SK-N-SH (cell line): Measurements from ENCODE around the gene PLAA. TPM values are rescaled to one million over a fixed set of nuclear protein-coding genes. Genes with fewer than 3 reads are reported as not detected.

Experiments
- CTCF ChIA-PET: fragments of 300-600, 350-600 bp; formaldehyde crosslinking; extraction: SDS; loops from one replicate; lab custom pipeline; 2021; lab: Yijun Ruan, JAX
- POLR2A ChIA-PET: fragments of 350-600 bp; sonication (Branson Sonifier 250); formaldehyde crosslinking; extraction: SDS; loops from one replicate; lab custom pipeline; 2020; ENCODE audit warnings: antibody characterized with exemption, inconsistent platforms; lab: Yijun Ruan, JAX
- DNase-seq: peaks from one replicate; pipeline ENCODE4 v3.0.0; 2012
- H2AFZ ChIP-seq: fragments of 200-600 bp; sonication (generic); 2 replicates; pipeline ENCODE4 v1.8.1; 2016; ENCODE audit warnings: antibody characterized with exemption, mild to moderate bottlenecking, low read depth
- H3F3A ChIP-seq: fragments of 200-600 bp; sonication (generic); replicated peaks from 2 replicates; pipeline ENCODE3; 2016; ENCODE audit warnings: antibody characterized with exemption, mild to moderate bottlenecking; ENCODE audit not compliant: insufficient read depth
- H3K27ac ChIP-seq, 2 experiments: fragments of 200-500 bp in 1 of 2; fragments of 200-600 bp in 1 of 2; sonication (Bioruptor generic) in 1 of 2; sonication (generic), shearing (Covaris generic) in 1 of 2; 2 replicates each; pipeline versions ENCODE4 v1.5.1 to v1.6.1; 2014 to 2016; ENCODE audit warnings: low read depth in 2 of 2, inconsistent platforms in 1 of 2, low read length in 1 of 2, mild to moderate bottlenecking in 1 of 2, mixed read lengths in 1 of 2
- H3K27me3 ChIP-seq: fragments of 200-600 bp; sonication (generic), shearing (Covaris generic); 2 replicates; pipeline ENCODE4 v1.6.1; 2016; ENCODE audit warnings: mixed run types; ENCODE audit not compliant: insufficient read depth
- H3K36me3 ChIP-seq, 2 experiments: fragments of 200-500 bp in 1 of 2; fragments of 200-600 bp in 1 of 2; sonication (Bioruptor generic) in 1 of 2; sonication (generic) in 1 of 2; replicated peaks in 1 of 2; 2 replicates each; pipeline versions ENCODE3 to v1.5.1; 2014 to 2016; ENCODE audit warnings: low read length in 1 of 2, mild to moderate bottlenecking in 1 of 2; ENCODE audit not compliant: insufficient read depth in 2 of 2, control insufficient read depth in 1 of 2
- H3K4me1 ChIP-seq, 2 experiments: fragments of 200-500 bp in 1 of 2; fragments of 200-600 bp in 1 of 2; sonication (Bioruptor generic) in 1 of 2; sonication (generic), shearing (Covaris generic) in 1 of 2; 2 replicates each; pipeline versions ENCODE4 v1.5.1 to v1.6.1; 2014 to 2016; ENCODE audit warnings: low read depth in 1 of 2, low read length in 1 of 2, mixed run types in 1 of 2; ENCODE audit not compliant: insufficient read depth in 2 of 2, control insufficient read depth in 1 of 2
- H3K4me2 ChIP-seq: fragments of 200-600 bp; sonication (generic), shearing (Covaris generic); 2 replicates; pipeline ENCODE4 v1.6.1; 2017; ENCODE audit warnings: mixed run types
- H3K4me3 ChIP-seq, 2 experiments: fragments of 200-500 bp in 1 of 2; fragments of 200-600 bp in 1 of 2; sonication (Bioruptor generic) in 1 of 2; sonication (generic), shearing (Covaris generic) in 1 of 2; 2 replicates each; pipeline versions ENCODE4 v1.5.1 to v1.8.1; 2014 to 2016; ENCODE audit warnings: low read depth in 2 of 2, inconsistent platforms in 1 of 2, low read length in 1 of 2, mild to moderate bottlenecking in 1 of 2, mixed read lengths in 1 of 2, moderate library complexity in 1 of 2
- H3K79me2 ChIP-seq: fragments of 200-600 bp; sonication (generic); 2 replicates; pipeline ENCODE4 v1.8.1; 2017; ENCODE audit warnings: mild to moderate bottlenecking; ENCODE audit not compliant: insufficient read depth
- H3K9ac ChIP-seq: fragments of 200-600 bp; sonication (generic); 2 replicates; pipeline ENCODE4 v1.6.1; 2017; ENCODE audit warnings: mixed run types
- H3K9me2 ChIP-seq: fragments of 200-600 bp; sonication (generic); 2 replicates; pipeline ENCODE4 v1.6.1; 2017; ENCODE audit warnings: mixed run types
- H3K9me3 ChIP-seq: fragments of 200-600 bp; sonication (generic); 2 replicates; pipeline ENCODE4 v1.6.1; 2017; ENCODE audit warnings: mixed run types, mild to moderate bottlenecking, moderate library complexity
- H4K20me1 ChIP-seq: fragments of 200-600 bp; sonication (generic); 2 replicates; pipeline ENCODE4 v1.6.1; 2017; ENCODE audit warnings: mild to moderate bottlenecking, mixed run types; ENCODE audit not compliant: insufficient read depth
- ELF1 ChIP-seq: IDR thresholded peaks from 2 replicates; pipeline ENCODE4 v1.4.0; 2012
- FOSL2 ChIP-seq: IDR thresholded peaks from 2 replicates; pipeline ENCODE4 v1.4.0; 2012; ENCODE audit warnings: low read depth, mild to moderate bottlenecking, moderate library complexity, borderline replicate concordance
- IRF3 ChIP-seq: fragments of 150-350 bp; IDR thresholded peaks from 2 replicates; pipeline ENCODE4 v1.6.1; 2016; ENCODE audit warnings: mild to moderate bottlenecking, low read depth, low read length
- JUND ChIP-seq: IDR thresholded peaks from 2 replicates; pipeline ENCODE4 v1.4.0; 2012
- MXI1 ChIP-seq: IDR thresholded peaks from 2 replicates; pipeline ENCODE4 v1.6.1; 2012; ENCODE audit warnings: mild to moderate bottlenecking, low read depth, low read length, improper control_type of control experiment
- NRF1 ChIP-seq: IDR thresholded peaks from 2 replicates; pipeline ENCODE4 v1.6.1; 2012; ENCODE audit warnings: low read depth, mild to moderate bottlenecking, low read length
- PBX3 ChIP-seq: IDR thresholded peaks from 2 replicates; pipeline ENCODE4; 2012
- POLR2AphosphoS5 ChIP-seq: IDR thresholded peaks from 2 replicates; pipeline ENCODE4 v1.6.1; 2012; ENCODE audit warnings: low read depth, low read length
- RCOR1 ChIP-seq: fragments of 150-350 bp; IDR thresholded peaks from 2 replicates; pipeline ENCODE4 v1.6.1; 2017; ENCODE audit warnings: antibody characterized with exemption, low read length
- RFX5 ChIP-seq: IDR thresholded peaks from 2 replicates; pipeline ENCODE4 v1.6.1; 2012; ENCODE audit warnings: mild to moderate bottlenecking, improper control_type of control experiment, low read length
- SIN3A ChIP-seq: IDR thresholded peaks from 2 replicates; pipeline ENCODE4 v1.6.1; 2012; ENCODE audit warnings: low read depth, mild to moderate bottlenecking, low read length, moderate library complexity, borderline replicate concordance
- SMC3 ChIP-seq: IDR thresholded peaks from 2 replicates; pipeline ENCODE4 v1.6.1; 2012; ENCODE audit warnings: low read depth, low read length, improper control_type of control experiment
- TCF12 ChIP-seq: IDR thresholded peaks from 2 replicates; pipeline ENCODE4 v1.4.0; 2012
- WGBS: methylation state at CpG from one replicate; pipeline ENCODE4 v1.1.6; 2017; ENCODE audit warnings: low lambda C conversion rate; 5-methylcytosine and 5-hydroxymethylcytosine counted together
- polyA plus RNA-seq, 3 experiments: library from polyadenylated mRNA; depleted of rRNA; stranded (reverse); fragments of >200 nt; gene quantifications; 2 replicates each; pipeline ENCODE4 v1.2.3, GENCODE V29; 2012
- TF ChIP-seq, protein P1 (sequence below): IDR thresholded peaks from 2 replicates; pipeline ENCODE4 v1.6.1; 2012; ENCODE audit warnings: mild to moderate bottlenecking, low read depth, low read length, moderate library complexity
- TF ChIP-seq, protein P2 (sequence below): fragments of 200-600 bp; sonication (generic); IDR thresholded peaks from 2 replicates; pipeline ENCODE4 v1.6.1; 2017; ENCODE audit warnings: antibody characterized with exemption, mild to moderate bottlenecking, moderate library complexity

The PLAA gene
- polyA plus RNA-seq, 1 of the 3 experiments (the other 2 are of a cell fraction), result 14.0 TPM

DNA sequence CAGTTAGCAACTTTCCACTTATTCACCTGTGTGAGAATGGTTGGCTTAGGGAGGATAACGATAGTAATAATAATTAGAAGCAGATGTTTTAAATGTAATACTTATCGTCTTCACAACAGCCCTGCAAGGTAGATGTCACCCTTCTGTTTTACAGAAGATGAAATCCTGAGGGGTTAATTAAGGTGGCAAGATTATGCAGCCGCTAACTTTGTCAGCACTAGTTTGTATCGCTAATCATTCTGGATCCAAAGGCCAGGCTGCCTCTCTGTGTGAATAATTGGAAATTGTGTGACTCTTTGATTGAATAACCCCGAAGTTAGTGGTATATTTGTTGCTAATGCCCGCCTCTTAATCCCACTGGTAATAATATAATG lies 9.8 kb upstream of the PLAA start:
- TF ChIP-seq, protein P1, sequence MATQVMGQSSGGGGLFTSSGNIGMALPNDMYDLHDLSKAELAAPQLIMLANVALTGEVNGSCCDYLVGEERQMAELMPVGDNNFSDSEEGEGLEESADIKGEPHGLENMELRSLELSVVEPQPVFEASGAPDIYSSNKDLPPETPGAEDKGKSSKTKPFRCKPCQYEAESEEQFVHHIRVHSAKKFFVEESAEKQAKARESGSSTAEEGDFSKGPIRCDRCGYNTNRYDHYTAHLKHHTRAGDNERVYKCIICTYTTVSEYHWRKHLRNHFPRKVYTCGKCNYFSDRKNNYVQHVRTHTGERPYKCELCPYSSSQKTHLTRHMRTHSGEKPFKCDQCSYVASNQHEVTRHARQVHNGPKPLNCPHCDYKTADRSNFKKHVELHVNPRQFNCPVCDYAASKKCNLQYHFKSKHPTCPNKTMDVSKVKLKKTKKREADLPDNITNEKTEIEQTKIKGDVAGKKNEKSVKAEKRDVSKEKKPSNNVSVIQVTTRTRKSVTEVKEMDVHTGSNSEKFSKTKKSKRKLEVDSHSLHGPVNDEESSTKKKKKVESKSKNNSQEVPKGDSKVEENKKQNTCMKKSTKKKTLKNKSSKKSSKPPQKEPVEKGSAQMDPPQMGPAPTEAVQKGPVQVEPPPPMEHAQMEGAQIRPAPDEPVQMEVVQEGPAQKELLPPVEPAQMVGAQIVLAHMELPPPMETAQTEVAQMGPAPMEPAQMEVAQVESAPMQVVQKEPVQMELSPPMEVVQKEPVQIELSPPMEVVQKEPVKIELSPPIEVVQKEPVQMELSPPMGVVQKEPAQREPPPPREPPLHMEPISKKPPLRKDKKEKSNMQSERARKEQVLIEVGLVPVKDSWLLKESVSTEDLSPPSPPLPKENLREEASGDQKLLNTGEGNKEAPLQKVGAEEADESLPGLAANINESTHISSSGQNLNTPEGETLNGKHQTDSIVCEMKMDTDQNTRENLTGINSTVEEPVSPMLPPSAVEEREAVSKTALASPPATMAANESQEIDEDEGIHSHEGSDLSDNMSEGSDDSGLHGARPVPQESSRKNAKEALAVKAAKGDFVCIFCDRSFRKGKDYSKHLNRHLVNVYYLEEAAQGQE, result no peak
- TF ChIP-seq RFX5, result no peak
- TF ChIP-seq MXI1, result no peak
- TF ChIP-seq TCF12, result no peak
- TF ChIP-seq ELF1, result no peak
- TF ChIP-seq POLR2AphosphoS5, result no peak
- TF ChIP-seq IRF3, result no peak
- DNase-seq, result no peak
- H3K79me2 ChIP-seq, result peaks cover 33% of the 10 kb centered on the region; the same call in 1 of the 2 replicates
- H3F3A ChIP-seq, result peaks cover 10% of the 10 kb centered on the region
- no peaks in the 10 kb centered on the region for H4K20me1 ChIP-seq
- no peaks in the 10 kb centered on the region for H3K9me3 ChIP-seq
- H3K4me2 ChIP-seq, result peak overlapping the region; percentile 83
- peaks cover 2% of the 10 kb centered on the region in 2 experiments for H3K36me3 ChIP-seq
- WGBS, result 21% methylated on average over 6 of the region's 6 CpGs
- ChIA-PET CTCF (no interaction called here), POLR2A (interaction anchor here (1.5 to 2.4 kb wide), 2 partner anchors 9 to 65 kb away, joined by 12 to 13 read pairs; partner anchors contain the start of genes CAAP1 and PLAA)
- H3K9ac ChIP-seq, result peak overlapping the region; percentile 93
- peak overlapping the region; percentile 95 for H2AFZ ChIP-seq
- H3K27ac ChIP-seq, result peak overlapping the region; percentile 89 to 96
- H3K4me3 ChIP-seq, result peak overlapping the region; percentile 70 to 80
- no peaks in the 10 kb centered on the region for H3K27me3 ChIP-seq
- peaks cover 0 to 9% of the 10 kb centered on the region in 2 experiments; a peak in 2 of 4 replicates for H3K4me1 ChIP-seq
- H3K9me2 ChIP-seq, result no peaks in the 10 kb centered on the region

DNA sequence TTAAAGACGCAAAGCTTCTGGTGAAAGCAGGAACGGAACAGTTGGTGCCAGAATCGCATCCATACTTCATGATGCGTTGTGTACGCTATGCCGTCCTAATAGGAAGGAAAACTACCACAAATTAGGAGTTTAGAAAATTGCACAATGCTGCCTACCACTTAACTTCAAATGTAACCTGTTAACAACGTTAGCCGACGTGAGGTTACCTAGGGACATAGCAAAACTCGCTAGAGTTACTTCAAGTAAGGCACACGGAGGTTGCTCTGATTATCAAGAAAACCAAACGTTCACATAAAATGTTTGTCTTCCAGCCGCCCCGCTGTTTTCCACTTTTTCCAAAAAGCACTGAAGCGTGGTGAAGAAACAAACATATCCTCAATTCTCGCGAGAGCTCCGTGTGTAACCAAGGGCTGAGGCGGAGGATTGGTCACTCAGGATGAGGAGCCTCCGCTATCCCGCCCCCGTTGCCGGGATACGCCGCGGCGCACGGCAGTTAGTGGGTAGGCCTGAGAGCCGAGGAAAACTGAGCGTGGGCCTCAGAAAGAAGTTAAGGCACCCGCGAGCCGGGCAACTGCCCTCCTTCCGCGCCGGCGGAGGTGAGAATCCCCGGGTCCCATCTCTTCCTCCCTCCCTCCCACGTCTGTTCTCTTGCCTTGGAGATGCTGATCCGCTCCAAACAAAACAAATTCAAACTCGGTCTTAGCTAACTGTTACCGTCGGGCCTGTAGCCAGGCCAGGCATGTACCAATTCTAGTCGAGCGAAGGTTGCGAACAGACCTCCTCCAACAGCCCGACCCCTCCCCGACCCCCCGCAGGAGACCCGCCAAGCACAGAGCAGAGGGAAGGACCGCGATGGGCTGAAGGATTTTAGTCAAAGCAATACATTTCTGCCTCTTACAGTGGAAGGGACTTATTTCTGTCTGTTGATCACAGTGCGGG lies 9.1 kb upstream of the PLAA start, which contains the start of gene IFT74:
Gene IFT74, plus strand, starts transcription at position 492 of the 939 bp plus-strand sequence. CDS start 5,556 bp downstream, outside the sequence.
- H3K27ac ChIP-seq, result peak within 1 kb of the TSS; percentile 89 to 96
- no peaks in the 10 kb centered on the region for H3K27me3 ChIP-seq
- H3K36me3 ChIP-seq, result no peaks in the 10 kb centered on the region
- DNase-seq, result peak; percentile 94
- peak within 1 kb of the TSS; percentile 70 to 80 for H3K4me3 ChIP-seq
- H3K4me2 ChIP-seq, result peak within 1 kb of the TSS; percentile 83
- H3K9ac ChIP-seq, result peak within 1 kb of the TSS; percentile 93
- H3K4me1 ChIP-seq, result peaks cover 0 to 9% of the 10 kb centered on the region in 2 experiments; a peak in 2 of 4 replicates
- no peaks in the 10 kb centered on the region for H4K20me1 ChIP-seq
- ChIA-PET CTCF (interaction anchor here (1.0 kb wide), 1 partner anchor 64 kb away, joined by 5 read pairs; the partner anchor contains the start of gene CAAP1), POLR2A (interaction anchor here (0.8 to 2.4 kb wide), 4 partner anchors 9 to 64 kb away, joined by 3 to 13 read pairs (median 8); partner anchors contain the start of genes CAAP1 and PLAA)
- no peaks in the 10 kb centered on the region for H3K9me2 ChIP-seq
- peak within 1 kb of the TSS; percentile 95 for H2AFZ ChIP-seq
- H3K9me3 ChIP-seq, result no peaks in the 10 kb centered on the region
- H3K79me2 ChIP-seq, result peaks cover 33% of the 10 kb centered on the region; the same call in 1 of the 2 replicates
- WGBS, result 2% methylated on average over 43 of the region's 53 CpGs
- H3F3A ChIP-seq, result peaks cover 14% of the 10 kb centered on the region
- peak; percentile 92 for TF ChIP-seq POLR2AphosphoS5
- TF ChIP-seq JUND, result 0 out of 2 replicates have a peak, but pooled peaks have one; percentile 7
- TF ChIP-seq, protein P2, sequence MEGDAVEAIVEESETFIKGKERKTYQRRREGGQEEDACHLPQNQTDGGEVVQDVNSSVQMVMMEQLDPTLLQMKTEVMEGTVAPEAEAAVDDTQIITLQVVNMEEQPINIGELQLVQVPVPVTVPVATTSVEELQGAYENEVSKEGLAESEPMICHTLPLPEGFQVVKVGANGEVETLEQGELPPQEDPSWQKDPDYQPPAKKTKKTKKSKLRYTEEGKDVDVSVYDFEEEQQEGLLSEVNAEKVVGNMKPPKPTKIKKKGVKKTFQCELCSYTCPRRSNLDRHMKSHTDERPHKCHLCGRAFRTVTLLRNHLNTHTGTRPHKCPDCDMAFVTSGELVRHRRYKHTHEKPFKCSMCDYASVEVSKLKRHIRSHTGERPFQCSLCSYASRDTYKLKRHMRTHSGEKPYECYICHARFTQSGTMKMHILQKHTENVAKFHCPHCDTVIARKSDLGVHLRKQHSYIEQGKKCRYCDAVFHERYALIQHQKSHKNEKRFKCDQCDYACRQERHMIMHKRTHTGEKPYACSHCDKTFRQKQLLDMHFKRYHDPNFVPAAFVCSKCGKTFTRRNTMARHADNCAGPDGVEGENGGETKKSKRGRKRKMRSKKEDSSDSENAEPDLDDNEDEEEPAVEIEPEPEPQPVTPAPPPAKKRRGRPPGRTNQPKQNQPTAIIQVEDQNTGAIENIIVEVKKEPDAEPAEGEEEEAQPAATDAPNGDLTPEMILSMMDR, result no peak
- no peak for TF ChIP-seq PBX3
- no peak for TF ChIP-seq IRF3
- no peak for TF ChIP-seq NRF1
- TF ChIP-seq FOSL2, result no peak
- TF ChIP-seq SIN3A, result 0 out of 2 replicates have a peak, but pooled peaks have one; percentile 13
- no peak for TF ChIP-seq RCOR1
- TF ChIP-seq ELF1, result no peak
- TF ChIP-seq MXI1, result peak; percentile 87
- no peak for TF ChIP-seq SMC3
